Lung microvascular endothelial cell (primary cell): ENCODE measurements around the gene ZCCHC3. TPM values are rescaled to one million over a fixed set of nuclear protein-coding genes. Genes with fewer than 3 reads are reported as not detected.
"Not testable (repeated sequence)": the region's sequence is repeated elsewhere in the genome, so short reads cannot be mapped to it uniquely, and the experiment has no call there.

ENCODE experiments used
- DNase-seq, 2 donors: peaks; one replicate each; pipeline versions ENCODE4 v3.0.0 to v3.0.0-alpha.2; 2010; ENCODE audit warnings: low read depth in 2 of 2
- total RNA-seq: library from RNA; depleted of rRNA; stranded (reverse); fragments of >200 nt; gene quantifications from 2 replicates; pipeline ENCODE4 v1.2.1, GENCODE V29; 2014

ZCCHC3 gene
- 12.9 and 19.0 TPM in 2 replicates for total RNA-seq

DNA sequence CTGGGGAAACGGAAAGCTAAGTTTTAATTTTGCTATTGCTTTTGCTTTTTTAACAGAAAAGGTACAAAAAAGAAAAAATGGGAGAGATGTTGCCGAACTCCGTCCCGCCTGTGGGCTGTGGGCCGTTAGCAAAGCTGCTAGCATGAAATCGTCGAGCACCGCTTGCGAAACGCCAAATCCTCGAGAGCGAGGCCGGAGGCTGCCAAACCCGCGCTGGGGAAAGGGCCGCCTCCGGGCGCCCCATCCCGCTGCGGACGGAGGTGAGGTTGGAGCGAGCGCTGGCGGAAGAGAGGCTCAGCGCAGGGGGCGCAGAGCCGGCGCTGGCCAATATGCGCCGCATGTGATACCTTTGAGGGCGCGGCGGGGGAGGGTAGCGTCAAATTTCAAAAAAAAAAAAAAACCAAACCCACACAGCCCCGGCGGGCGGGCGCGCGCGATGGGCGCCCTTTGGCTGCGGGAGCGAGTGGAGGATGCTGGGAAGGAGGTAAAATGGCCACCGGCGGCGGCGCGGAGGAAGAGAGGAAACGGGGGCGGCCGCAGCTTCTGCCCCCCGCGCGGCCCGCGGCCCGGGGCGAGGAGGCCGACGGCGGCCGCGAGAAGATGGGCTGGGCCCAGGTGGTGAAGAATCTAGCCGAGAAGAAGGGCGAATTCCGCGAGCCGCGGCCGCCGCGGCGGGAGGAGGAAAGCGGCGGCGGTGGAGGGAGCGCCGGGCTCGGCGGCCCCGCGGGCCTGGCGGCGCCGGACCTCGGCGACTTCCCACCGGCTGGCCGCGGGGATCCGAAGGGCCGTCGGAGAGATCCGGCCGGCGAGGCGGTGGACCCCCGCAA lies at the start of gene ZCCHC3:
Gene ZCCHC3, plus strand, starts transcription at position 473 of the 827 bp plus-strand sequence. Its CDS starts 17 bp downstream, at position 490.
- DNase-seq = peak; percentile 87 to 92

- DNase-seq = no peak
These were observed 46.0 kb upstream of the ZCCHC3 start for GRCh38 chr20:251354-251753.

DNA sequence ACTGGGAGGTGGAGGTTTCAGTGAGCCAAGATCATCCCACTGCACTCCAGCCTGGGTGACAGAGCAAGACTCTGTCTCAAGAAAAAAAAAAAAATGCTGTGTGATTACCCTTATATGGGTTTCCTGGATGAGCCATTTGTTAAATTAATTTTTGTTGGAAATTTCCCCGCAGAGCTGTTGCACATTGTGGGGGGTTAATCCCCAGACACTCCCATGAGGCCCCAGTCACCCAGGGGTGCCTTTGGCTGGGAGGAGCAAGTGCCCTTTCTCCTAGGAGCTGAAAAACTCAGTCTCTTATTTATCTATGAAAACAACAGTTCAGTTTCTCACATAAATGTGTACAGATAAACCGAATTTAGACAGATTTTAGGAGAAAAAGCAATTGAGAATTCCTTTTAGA lies 44.6 kb upstream of the ZCCHC3 start:
- DNase-seq = no peak

DNA sequence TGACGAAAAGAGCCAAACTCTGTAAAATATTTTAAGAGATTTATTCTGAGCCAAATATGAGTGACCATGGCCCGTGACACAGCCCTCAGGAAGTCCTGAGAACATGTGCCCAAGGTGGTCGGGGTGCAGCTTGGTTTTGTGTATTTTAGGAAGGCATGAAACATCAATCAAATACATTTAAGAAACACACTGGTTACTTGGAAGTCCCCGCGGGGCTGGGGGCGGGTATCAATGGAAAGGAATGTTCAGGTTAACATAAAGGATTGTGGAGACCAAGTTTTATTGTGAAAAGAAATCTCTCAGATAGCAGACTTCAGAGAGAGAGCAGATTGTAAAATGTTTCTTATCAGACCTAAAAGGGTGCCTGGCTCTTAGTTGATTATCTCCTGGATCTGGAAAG lies 43.9 kb upstream of the ZCCHC3 start:
- DNase-seq = not testable (repeated sequence)

DNA sequence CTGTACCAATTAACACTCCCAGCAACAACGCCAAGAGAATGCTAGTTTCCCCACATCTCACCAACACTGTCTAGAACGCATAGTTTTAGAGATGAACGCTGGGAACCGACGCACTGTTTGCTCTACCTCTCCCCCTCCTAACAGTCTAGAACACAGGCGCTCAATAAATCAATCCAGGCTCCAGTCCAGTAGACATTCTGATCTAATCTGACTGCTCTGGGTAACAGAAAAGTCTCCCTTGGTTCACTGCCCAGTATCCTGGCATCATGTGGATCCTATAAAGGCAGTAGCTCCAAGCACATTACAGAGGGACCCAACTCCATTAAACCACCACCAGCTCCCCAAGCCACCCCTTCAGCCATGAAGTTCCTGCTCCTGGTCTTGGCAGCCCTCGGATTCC lies 40.0 kb upstream of the ZCCHC3 start, which contains the start of gene DEFB132:
Gene DEFB132, plus strand, starts transcription at position 306 of the 400 bp plus-strand sequence. Its CDS starts 55 bp downstream, at position 361.
- DNase-seq = no peak

DNA sequence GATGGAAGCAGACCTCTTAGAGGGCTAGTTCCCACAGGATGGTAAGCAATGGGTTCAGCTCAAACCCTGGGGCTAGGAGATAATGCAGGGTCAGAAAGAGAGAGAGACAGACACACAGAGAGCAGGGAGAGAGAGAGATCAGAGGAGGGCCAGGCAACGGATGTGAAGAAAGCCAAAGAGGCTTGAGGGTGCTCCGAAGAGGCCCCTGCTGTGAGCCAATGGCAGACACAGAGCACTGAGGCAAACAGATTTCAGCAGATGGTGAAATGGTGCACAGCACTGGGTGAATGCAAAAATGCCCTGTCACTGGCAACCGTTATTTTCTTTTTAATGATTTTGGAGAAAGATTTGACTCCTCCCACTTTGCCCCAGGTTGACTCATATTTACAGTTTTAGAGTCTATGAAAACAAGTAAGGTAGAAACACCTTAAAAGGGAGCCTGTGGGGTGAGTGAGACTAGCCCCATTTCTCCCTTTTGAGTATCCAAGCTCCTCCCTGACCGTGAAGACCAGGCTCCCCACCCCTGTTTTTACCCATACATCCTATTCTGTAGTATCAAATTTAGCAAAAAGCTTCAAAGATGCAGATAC lies 39.0 kb upstream of the ZCCHC3 start:
- DNase-seq = no peak

- peak; percentile 53 to 59 for DNase-seq
These were observed 38.4 kb upstream of the ZCCHC3 start for GRCh38 chr20:258963-259362.

DNA sequence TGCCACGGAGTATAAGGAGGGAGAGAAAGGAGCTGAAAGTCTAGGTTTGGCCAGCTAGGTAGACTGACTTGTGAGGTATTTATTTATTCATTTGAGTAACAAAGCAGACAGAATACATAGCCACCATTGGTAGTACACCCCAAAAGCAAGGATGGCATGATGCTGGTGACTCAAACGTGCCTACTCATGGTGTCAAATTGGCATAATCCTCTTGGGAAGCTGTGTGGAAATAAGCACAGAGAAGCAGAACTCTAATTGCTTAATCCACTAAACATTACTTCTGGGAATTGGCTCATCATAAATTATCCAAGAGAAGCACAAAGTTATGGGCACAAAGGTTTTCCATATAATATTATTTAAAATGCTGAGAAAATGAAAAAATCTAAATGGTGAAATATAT lies 37.4 kb upstream of the ZCCHC3 start:
- DNase-seq = no peak

- no peak for DNase-seq
These were observed 33.7 kb upstream of the ZCCHC3 start for GRCh38 chr20:263701-264100.

DNA sequence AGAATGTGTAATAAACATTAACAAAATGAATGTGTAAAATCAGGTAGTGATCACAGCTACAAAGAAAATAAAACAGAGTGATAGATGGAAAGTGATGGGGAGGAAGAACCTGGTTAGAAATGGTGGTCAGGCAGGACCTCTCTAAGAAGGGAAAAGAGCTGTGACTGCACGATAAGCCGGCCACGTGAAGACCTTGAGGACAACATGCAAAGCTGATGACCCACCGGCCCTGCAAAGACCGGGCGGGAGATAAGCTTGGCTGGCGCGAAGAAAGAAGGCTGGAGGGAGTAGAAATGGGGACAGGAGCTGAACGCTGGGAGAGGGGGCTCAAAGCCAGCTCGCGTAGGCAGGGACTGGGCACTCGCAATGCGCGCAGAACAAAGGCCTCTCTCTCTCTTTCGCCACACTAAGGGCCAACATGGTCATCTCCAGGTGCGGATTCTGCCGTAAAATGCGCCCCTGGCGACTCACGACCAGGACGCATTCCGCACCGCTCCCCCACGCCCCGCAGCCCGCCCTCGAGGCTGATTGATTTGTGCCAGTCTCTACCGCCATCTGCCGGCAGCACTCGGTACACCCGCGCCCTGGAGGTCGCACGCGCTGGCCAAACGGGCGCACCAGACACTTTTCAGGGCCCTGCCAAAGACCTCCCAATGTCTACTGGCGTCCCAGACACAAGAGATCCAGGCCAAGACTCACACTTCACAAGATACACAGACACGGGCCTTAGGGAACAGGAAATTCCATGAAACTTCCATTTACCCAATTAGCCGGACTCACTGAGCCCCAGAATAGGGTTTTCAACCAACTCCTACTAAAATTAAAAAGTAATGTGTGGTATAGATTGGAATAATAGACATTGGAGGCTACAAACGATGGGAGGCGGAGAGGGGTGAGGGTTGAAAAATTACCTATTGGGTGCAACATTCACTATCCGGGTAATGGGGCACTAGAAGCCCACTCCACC lies 30.5 kb upstream of the ZCCHC3 start:
- peak; percentile 79 to 84 for DNase-seq

GRCh38 chr20:270517-270916 lies 26.9 kb upstream of the ZCCHC3 start:
- no peak for DNase-seq

DNA sequence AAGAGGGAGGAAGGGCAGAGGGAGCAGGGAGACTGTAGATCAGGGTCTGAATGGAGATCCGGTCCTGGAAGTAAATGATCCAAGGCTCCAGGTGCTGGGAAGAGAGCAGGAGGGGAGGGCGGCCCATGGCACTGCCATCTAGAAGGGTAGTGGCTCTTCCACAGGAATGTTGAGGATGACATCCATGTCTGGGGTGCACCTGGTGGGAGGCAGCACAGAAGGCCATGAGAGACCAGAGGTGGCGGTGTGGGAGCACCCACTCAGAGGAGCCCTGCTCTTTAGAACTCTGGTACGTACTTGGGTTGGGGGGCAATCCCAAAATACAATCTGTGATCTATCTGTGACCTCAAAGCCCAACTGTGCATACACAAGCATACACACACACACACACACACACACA lies 26.3 kb upstream of the ZCCHC3 start:
- no peak for DNase-seq

- DNase-seq = no peak
These were observed 25.8 kb upstream of the ZCCHC3 start for GRCh38 chr20:271528-271927.

GRCh38 chr20:272718-273117 lies 24.7 kb upstream of the ZCCHC3 start:
- no peak for DNase-seq

DNA sequence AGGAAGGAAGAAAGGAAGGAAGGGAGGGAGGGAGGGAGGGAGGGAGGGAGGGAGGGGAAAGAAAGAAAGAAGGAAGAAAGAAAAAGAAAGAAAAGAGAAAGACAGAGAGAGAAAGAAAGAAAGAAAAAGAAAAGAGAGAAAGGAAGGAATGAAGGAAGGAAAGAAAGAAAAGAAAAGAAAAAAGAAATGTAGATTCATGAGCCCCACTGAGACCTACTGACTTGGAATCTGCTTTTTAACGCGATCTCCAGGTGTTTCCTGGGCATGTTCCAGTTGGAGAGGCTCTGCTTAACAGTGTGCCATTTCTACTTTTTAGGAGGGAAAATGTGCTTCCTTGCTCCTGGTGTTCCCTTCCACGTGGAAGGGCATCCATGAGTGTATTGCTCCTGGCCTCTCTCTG lies 23.5 kb upstream of the ZCCHC3 start:
- DNase-seq = no peak

GRCh38 chr20:275791-276190 lies 21.6 kb upstream of the ZCCHC3 start:
- DNase-seq = no peak

DNA sequence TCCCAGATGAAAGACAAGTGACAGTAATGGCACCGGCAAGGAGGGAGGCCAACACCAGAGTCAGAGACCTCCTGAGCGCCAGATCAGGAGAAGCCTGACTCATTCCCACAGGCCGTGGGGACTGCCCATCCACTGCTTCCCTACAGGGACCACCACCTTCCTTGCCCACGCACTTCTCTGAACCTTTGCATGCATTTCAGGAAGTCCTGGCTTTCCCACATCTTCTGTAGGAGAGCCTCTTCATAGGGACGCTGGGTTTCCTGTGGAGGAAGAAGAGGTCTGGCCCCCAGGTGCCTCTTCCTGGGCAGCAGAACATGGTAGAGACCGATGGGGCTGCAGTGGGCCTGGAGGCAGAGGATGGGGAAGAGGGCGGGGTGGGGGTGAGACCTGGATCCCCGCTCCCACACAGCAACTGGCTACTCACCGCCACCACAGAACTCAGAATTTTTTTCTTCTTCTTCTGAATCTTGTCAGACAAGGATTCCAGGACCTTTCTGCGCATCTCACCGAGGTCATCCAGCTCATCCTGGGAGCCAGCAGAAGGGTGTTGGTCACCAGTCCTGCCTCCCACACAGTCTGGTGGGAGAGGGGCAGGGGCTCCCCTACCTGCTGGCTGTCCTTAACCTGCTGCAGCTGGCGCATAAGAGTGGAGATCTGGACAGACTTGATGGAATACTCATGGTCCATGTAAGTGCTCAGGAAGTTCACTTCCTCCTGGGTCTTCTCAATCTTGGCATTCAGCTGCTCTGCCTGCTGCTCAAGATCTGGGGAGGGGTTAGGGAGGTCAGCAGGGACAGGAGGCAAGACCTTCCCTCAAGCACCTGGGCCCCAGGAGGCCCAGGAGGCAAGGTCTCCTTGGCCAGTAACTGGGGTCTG lies 20.5 kb upstream of the ZCCHC3 start:
- no peak for DNase-seq

GRCh38 chr20:277496-277781 lies 19.9 kb upstream of the ZCCHC3 start:
- no peak for DNase-seq

DNA sequence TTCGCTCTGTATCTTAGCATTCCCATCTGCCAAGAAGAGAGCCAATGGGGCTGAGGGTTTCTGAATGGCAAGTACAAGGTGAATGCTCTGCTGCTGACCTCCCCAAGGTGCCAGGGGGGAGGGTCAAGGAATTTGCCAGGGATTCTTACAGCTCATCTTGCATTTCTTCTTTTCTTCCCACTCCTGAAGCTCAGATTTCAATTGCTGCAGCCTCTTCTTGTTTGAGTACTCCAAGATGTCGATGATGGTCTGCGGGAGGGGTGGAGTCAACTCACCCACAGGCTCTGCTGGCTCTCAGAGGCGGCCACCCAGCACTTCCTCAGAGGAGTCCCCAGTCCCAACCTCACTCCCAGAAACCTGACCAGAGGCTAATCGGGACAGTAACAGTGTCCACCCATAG lies 19.2 kb upstream of the ZCCHC3 start:
- DNase-seq = no peak

DNA sequence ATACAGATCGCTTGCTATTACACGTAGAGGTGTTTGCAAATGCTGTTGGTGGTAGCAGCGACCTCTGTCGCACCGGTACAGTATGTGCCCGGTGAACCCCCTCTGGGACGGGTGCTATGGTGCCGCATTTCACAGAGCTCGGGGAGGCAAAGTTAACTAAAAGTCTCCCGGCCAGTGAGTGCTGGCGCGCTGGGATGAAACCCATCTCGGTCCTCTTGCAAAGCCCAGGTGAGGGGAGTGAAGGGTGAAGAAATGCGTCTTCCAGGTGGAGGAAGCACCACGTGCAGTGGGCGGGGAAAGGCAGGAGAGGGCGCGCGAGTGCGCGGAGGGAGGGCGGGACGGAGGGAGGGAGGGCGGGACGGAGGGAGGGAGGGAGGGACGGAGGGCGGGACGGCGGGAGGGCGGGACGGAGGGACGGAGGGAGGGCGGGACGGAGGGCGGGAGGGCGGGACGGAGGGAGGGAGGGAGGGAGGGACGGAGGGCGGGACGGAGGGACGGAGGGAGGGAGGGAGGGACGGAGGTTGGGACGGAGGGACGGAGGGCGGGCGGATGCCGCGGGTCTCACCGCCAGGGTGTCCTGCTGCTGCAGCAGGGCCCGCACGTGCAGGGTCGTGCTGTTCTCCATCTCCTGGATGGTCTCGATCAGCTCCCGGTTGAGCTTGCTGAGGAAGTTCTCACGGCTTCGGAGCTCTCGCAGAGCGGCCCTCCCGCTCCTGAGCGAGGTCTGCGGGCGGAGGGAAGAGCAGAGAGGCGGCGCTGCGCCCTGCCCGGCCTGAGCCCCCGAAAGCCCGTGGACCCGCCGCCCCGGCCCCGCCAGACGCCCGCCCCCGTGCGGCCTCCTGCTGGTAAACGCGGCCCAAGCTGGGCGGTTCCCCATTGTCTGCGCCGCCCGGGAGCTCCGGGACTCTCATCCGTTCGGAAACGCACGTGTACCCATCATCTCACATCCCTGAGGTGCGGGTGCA lies 18.5 kb upstream of the ZCCHC3 start:
- DNase-seq = peak; percentile 17 to 87
